GM12891 (cell line): Measurements from ENCODE around the gene ZNF638.

Source experiments
- DNase-seq: peaks from one replicate; pipeline ENCODE4 v3.0.0; 2011; ENCODE audit warnings: low spot score; ENCODE audit not compliant: insufficient read length
- FAIRE-seq: peaks from 2 replicates; lab custom pipeline; 2011; peaks lifted over from hg19 to GRCh38; lab: Jason Lieb, UNC
- PAX5 ChIP-seq: IDR thresholded peaks from 2 replicates; pipeline ENCODE4 v1.6.1; 2011; ENCODE audit warnings: low read length, moderate library complexity, mild to moderate bottlenecking; ENCODE audit not compliant: insufficient read depth, severe bottlenecking
- POLR2A ChIP-seq: IDR thresholded peaks from 2 replicates; pipeline ENCODE4 v1.6.1; 2011; ENCODE audit warnings: low read depth, low read length, control low read depth
- POLR2AphosphoS5 ChIP-seq: IDR thresholded peaks from 2 replicates; pipeline ENCODE4 v1.6.1; 2011; ENCODE audit warnings: low read depth, low read length, control low read depth
- POU2F2 ChIP-seq: IDR thresholded peaks from 2 replicates; pipeline ENCODE4 v1.6.1; 2011; ENCODE audit warnings: low read depth, mild to moderate bottlenecking, control low read depth, low read length, moderate library complexity
- SPI1 ChIP-seq: IDR thresholded peaks from 2 replicates; pipeline ENCODE4 v1.6.1; 2011; ENCODE audit warnings: low read depth, low read length, control low read depth
- TAF1 ChIP-seq: IDR thresholded peaks from 2 replicates; pipeline ENCODE4 v1.6.1; 2011; ENCODE audit warnings: low read depth, low read length, control low read depth

The ZNF638 gene

GRCh38 chr2:71454221-71455010, 122.8 kb downstream of the ZNF638 start:
- no peak for TF ChIP-seq TAF1
- no peak for TF ChIP-seq POLR2A
- no peak for TF ChIP-seq POLR2AphosphoS5
- no peak for TF ChIP-seq SPI1
- no peak for TF ChIP-seq POU2F2
- no peak for TF ChIP-seq PAX5
- DNase-seq (no peak), FAIRE-seq (no peak)

GRCh38 chr2:71455011-71455740, 123.6 kb downstream of the ZNF638 start:
- TF ChIP-seq POLR2AphosphoS5 (no peak), POU2F2 (no peak), SPI1 (no peak)
- FAIRE-seq (no peak), DNase-seq (no peak)

- FAIRE-seq (no peak), DNase-seq (no peak)
- TF ChIP-seq TAF1 (no peak), SPI1 (no peak), POLR2A (no peak)
Observed at GRCh38 chr2:71455741-71456569, 124.4 kb downstream of the ZNF638 start.

GRCh38 chr2:71456617-71457016, 125.0 kb downstream of the ZNF638 start:
- no peak for DNase-seq
- no peak for FAIRE-seq
- TF ChIP-seq SPI1, result no peak

- no peak for DNase-seq
- no peak for FAIRE-seq
- no peak for TF ChIP-seq POLR2AphosphoS5
- no peak for TF ChIP-seq PAX5
- TF ChIP-seq POLR2A, result no peak
- TF ChIP-seq POU2F2, result no peak
- no peak for TF ChIP-seq SPI1
- TF ChIP-seq TAF1, result no peak
Observed at GRCh38 chr2:71457123-71457915, 125.7 kb downstream of the ZNF638 start.

GRCh38 chr2:71457923-71458322, 126.3 kb downstream of the ZNF638 start:
- TF ChIP-seq TAF1 (no peak), POU2F2 (no peak), PAX5 (no peak), POLR2AphosphoS5 (no peak), SPI1 (no peak), POLR2A (no peak)
- FAIRE-seq (no peak), DNase-seq (no peak)

- no peak for FAIRE-seq
- TF ChIP-seq POU2F2, result no peak
- TF ChIP-seq POLR2AphosphoS5, result no peak
- no peak for TF ChIP-seq TAF1
- TF ChIP-seq SPI1, result no peak
- no peak for TF ChIP-seq PAX5
- no peak for TF ChIP-seq POLR2A
- DNase-seq, result no peak
Observed at GRCh38 chr2:71458413-71459083, 127.0 kb downstream of the ZNF638 start.

- no peak for TF ChIP-seq POLR2AphosphoS5
- no peak for TF ChIP-seq SPI1
- no peak for TF ChIP-seq POU2F2
- TF ChIP-seq PAX5, result no peak
- no peak for TF ChIP-seq POLR2A
- no peak for TF ChIP-seq TAF1
- FAIRE-seq (peak; percentile 13), DNase-seq (no peak)
Observed at GRCh38 chr2:71459084-71459431, 127.5 kb downstream of the ZNF638 start.

GRCh38 chr2:71460056-71460455, 128.5 kb downstream of the ZNF638 start:
- DNase-seq, result no peak
- no peak for TF ChIP-seq POLR2AphosphoS5
- no peak for TF ChIP-seq TAF1
- TF ChIP-seq POU2F2, result no peak
- TF ChIP-seq POLR2A, result no peak
- no peak for TF ChIP-seq PAX5
- TF ChIP-seq SPI1, result no peak
- no peak for FAIRE-seq
